ENCODE measurements around the gene GTF2A2. TPM values are rescaled to one million over a fixed set of nuclear protein-coding genes. Genes with fewer than 3 reads are reported as not detected.
"Not testable (repeated sequence)": the region's sequence is repeated elsewhere in the genome, so short reads cannot be mapped to it uniquely, and the experiment has no call there.

The GTF2A2 gene
- total RNA-seq, 1 donor from 2014 or later = 19.0 TPM

DNA sequence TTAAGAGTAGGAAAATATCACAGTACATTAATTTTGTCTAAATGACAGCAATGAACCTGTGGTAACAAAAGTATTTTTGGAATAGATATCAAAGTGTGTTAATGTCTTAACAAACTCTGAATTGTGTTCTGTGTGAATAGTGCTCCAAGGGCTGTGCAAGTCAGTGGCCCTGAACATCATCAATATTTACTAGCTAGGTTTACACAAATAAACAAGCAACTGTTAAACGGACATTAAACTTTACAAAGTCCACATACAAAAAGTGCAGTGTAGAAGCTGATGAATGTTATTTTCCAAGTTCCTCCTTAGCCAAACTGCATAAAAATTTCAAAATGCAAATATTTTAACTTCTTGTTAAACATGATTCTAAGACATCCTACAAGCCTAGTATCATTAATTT lies 2.1 kb upstream of the GTF2A2 start:
- H3K27me3 ChIP-seq (ENCODE audit: control insufficient read depth, insufficient read depth, low read length) = no peaks in the 10 kb centered on the region
- FAIRE-seq (no peak), DNase-seq (ENCODE audit: low read depth) (no peak)
- TF ChIP-seq, protein P1, sequence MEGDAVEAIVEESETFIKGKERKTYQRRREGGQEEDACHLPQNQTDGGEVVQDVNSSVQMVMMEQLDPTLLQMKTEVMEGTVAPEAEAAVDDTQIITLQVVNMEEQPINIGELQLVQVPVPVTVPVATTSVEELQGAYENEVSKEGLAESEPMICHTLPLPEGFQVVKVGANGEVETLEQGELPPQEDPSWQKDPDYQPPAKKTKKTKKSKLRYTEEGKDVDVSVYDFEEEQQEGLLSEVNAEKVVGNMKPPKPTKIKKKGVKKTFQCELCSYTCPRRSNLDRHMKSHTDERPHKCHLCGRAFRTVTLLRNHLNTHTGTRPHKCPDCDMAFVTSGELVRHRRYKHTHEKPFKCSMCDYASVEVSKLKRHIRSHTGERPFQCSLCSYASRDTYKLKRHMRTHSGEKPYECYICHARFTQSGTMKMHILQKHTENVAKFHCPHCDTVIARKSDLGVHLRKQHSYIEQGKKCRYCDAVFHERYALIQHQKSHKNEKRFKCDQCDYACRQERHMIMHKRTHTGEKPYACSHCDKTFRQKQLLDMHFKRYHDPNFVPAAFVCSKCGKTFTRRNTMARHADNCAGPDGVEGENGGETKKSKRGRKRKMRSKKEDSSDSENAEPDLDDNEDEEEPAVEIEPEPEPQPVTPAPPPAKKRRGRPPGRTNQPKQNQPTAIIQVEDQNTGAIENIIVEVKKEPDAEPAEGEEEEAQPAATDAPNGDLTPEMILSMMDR (IDR thresholded peaks at IDR 0.05; ENCODE audit: insufficient read depth, low read length, severe bottlenecking) = no peak
- H3K36me3 ChIP-seq (ENCODE audit: control insufficient read depth, insufficient read depth, low read length) = no peaks in the 10 kb centered on the region
- no peak overlapping the region for H3K4me3 ChIP-seq (ENCODE audit: low read depth, low read length)

DNA sequence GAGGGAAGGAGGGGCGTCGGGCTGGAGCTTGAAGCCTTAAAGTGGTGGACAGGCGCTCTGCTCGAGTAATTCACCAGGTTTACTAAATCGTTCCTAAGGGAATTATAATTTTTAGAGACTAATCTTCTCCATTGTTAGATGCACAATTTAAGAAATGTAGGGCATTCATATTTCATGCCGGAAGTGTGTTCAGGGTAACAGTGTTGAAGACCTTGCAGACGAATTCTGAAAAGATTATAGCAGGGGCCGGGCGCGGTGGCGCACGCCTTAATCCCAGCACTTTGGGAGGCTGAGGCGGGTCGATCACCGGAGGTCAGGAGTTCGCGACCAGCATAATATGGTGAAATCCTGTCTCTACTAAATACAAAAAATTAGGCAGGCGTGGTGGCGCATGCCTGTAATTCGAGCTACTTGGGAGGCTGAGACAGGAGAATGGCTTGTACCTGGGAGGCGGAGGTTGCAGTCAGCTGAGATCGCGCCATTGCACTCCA lies 365 bp upstream of the GTF2A2 start:
- Histone ChIP-seq H3K36me3 (ENCODE audit: control insufficient read depth, insufficient read depth, low read length) (no peaks in the 10 kb centered on the region), H3K27me3 (ENCODE audit: control insufficient read depth, insufficient read depth, low read length) (no peaks in the 10 kb centered on the region), H3K4me3 (ENCODE audit: low read depth, low read length) (peak overlapping the region; percentile 76)
- DNase-seq (ENCODE audit: low read depth) (no peak), FAIRE-seq (no peak)
- TF ChIP-seq, protein P1 (IDR thresholded peaks at IDR 0.05; ENCODE audit: insufficient read depth, low read length, severe bottlenecking) = no peak

DNA sequence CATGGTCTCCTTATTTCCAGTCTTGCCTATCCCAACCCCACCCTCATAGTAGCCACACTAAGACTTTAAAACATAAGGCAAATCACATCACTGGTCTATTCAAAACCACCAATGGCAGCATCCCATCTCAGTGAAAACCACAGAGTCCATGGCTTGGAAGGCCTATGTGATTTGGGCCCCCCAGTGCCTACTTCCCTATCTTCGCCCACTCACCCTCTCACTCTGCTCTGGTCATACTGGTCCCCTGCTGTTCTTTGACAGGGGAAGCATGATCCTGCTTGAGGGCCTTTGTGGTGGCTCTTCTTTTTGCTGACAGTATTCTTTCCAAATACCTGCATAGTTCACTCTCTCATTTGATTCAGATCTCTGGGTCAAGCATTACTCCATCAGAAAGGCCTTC lies 3.3 kb downstream of the GTF2A2 start:
- FAIRE-seq = no peak

DNA sequence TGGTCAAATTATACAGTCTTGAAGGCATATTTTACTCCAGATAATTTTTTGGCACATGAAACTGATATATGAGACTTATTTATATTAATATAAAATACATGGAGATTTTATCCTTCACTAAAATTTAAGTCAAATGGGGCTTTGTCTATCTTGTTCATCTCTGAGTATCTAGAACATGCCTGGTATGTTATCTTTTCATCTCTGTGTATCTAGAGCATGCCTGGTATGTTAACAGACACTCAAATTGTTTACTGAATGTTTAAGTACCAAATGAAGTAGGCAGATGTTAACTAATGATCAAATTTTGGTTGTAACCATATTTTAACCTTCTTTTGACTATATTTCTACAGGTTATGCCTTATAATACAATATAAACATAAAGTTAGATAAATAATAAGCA lies 7.7 kb downstream of the GTF2A2 start:
- Histone ChIP-seq H3K27me3 (ENCODE audit: control insufficient read depth, insufficient read depth, low read length) (no peaks in the 10 kb centered on the region), H3K4me3 (ENCODE audit: low read depth, low read length) (no peak overlapping the region), H3K36me3 (ENCODE audit: control insufficient read depth, insufficient read depth, low read length) (peaks cover under 1% of the 10 kb centered on the region)
- TF ChIP-seq, protein P1 (IDR thresholded peaks at IDR 0.05; ENCODE audit: insufficient read depth, low read length, severe bottlenecking) = no peak
- DNase-seq (ENCODE audit: low read depth) (no peak), FAIRE-seq (no peak)

More for the DNA sequence above, 3.3 kb downstream of the GTF2A2 start:
- TF ChIP-seq, protein P1 (IDR thresholded peaks at IDR 0.05; ENCODE audit: insufficient read depth, low read length, severe bottlenecking) = no peak
- H3K27me3 ChIP-seq (ENCODE audit: control insufficient read depth, insufficient read depth, low read length) = no peaks in the 10 kb centered on the region
- H3K36me3 ChIP-seq (ENCODE audit: control insufficient read depth, insufficient read depth, low read length) = no peaks in the 10 kb centered on the region
- H3K4me3 ChIP-seq (ENCODE audit: low read depth, low read length) = no peak overlapping the region
- DNase-seq (ENCODE audit: low read depth) = no peak

DNA sequence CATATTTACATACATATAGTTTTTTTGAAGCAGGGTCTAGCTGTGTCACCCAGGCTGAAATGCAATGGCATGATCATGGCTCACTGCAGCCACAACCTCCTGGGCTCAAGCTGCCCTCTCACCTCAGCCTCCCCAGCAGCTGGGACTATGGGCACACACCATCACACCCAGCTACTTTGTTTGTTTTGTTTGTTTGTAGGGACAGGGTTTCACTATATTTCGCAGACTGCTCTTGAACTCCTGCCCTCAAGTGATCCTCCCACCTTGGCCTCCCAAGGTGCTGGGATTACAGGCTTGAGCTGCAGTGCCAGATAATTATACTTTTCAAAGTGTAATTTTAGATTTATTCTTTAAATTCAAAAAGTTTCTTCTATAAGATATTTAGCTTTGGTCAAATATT lies 10.2 kb downstream of the GTF2A2 start:
- no peak overlapping the region for H3K4me3 ChIP-seq (ENCODE audit: low read depth, low read length)
- DNase-seq (ENCODE audit: low read depth) = no peak
- FAIRE-seq = no peak
- peaks cover 1% of the 10 kb centered on the region for H3K36me3 ChIP-seq (ENCODE audit: control insufficient read depth, insufficient read depth, low read length)
- no peaks in the 10 kb centered on the region for H3K27me3 ChIP-seq (ENCODE audit: control insufficient read depth, insufficient read depth, low read length)
- TF ChIP-seq, protein P1 (IDR thresholded peaks at IDR 0.05; ENCODE audit: insufficient read depth, low read length, severe bottlenecking) = no peak

DNA sequence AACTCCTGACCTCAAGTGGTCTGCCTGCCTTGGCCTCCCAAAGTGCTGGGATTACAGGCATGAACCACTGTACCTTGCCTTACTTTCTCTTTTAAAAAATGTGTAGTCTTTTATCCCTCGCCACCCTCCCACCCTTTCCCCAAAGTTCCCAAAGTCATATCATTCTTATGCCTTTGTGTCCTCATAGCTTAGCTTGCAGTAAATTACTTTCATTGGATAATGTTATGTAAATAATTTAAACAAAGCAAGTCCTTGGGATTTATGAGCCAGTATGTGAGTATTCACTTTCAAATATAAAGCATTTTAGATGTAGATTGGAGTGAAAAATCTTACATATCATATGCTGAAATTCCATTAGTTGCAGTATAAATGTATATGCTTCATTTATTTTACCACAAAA lies 11.0 kb downstream of the GTF2A2 start:
- Histone ChIP-seq H3K4me3 (ENCODE audit: low read depth, low read length) (no peak overlapping the region), H3K36me3 (ENCODE audit: control insufficient read depth, insufficient read depth, low read length) (peaks cover 1% of the 10 kb centered on the region), H3K27me3 (ENCODE audit: control insufficient read depth, insufficient read depth, low read length) (no peaks in the 10 kb centered on the region)
- TF ChIP-seq, protein P1 (IDR thresholded peaks at IDR 0.05; ENCODE audit: insufficient read depth, low read length, severe bottlenecking) = no peak
- FAIRE-seq = no peak
- DNase-seq (ENCODE audit: low read depth) = no peak

GRCh38 chr15:59645812-59646211 lies 11.5 kb downstream of the GTF2A2 start:
- H3K27me3 ChIP-seq (ENCODE audit: control insufficient read depth, insufficient read depth, low read length); H3K4me3 ChIP-seq (ENCODE audit: low read depth, low read length); FAIRE-seq; DNase-seq (ENCODE audit: low read depth); H3K36me3 ChIP-seq (ENCODE audit: control insufficient read depth, insufficient read depth, low read length): not testable (repeated sequence)
